Right kidney (tissue), 1 donor: Measurements from ENCODE around the gene UBAC1.

Experiments
- DNase-seq: peaks from one replicate; pipeline ENCODE4 v3.0.0-alpha.2; 2016

Gene UBAC1

GRCh38 chr9:135939351-135940265, 21.6 kb downstream of the UBAC1 start:
- DNase-seq, result no peak

DNA sequence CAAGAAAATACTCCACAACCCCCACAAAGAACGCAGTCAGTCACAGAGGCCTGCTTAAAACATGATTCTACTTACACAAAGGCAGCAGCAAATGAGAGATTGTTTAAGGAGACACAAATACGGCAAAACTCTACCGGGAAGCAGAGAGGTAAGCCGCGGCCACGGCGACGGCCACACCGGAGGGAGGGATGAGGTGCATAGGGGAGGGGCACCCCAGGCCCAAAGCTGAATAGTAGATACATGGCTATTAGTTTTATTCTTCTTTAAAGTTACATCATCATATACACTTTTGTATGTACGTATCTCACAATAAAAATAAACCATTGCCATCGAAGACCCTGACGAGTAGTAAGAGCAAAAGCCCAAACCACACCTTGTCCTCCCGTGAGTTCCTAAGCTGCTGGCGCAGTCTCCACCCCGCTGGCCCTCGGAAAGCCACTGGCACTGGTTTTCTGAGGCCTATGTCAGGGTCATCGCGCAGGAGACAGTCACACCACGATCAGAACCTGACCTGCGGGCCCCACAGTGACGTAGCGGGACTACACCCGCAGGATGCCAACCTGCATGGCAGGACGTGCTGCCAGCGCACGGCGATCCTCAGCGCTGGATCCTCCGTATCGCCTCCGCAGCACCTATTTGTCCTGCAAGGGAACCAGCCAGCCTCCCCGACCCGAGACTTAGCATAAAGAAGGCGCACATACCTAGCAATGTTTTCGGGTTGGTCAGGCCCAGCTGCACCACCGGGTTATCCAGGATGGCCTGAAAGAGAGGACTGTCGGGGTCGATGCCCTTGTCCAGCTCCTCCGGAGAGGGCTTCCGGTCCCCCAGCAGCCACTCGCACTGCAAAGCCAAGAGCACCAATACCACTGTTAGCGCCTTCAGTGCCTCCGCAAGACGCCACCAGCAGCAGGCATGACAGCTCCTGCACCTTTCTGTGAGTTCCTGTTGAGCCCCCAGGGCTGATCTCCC, 23.4 kb downstream of the UBAC1 start:
- DNase-seq, result no peak

GRCh38 chr9:135933114-135933513, 28.1 kb downstream of the UBAC1 start:
- DNase-seq, result no peak

DNA sequence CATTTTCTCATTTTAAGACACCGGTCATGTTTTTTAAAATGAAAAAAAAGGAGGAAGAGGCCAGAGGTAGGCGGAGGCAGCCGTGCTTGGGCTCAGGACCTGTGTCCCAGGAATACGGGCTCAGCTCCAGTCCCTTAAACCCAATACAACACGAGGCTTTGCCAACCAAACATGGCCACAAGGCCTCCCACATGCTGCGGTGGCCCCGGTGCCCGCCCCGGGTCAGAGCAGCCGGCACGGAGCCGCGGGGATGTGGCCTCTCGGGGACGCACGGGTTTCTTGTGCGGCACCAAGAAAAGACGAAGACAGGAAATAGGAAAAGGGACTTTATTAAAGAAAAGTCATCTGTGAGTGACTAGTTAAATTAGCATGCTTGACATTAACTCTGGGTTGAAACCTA, 28.5 kb downstream of the UBAC1 start:
- DNase-seq, result no peak

DNA sequence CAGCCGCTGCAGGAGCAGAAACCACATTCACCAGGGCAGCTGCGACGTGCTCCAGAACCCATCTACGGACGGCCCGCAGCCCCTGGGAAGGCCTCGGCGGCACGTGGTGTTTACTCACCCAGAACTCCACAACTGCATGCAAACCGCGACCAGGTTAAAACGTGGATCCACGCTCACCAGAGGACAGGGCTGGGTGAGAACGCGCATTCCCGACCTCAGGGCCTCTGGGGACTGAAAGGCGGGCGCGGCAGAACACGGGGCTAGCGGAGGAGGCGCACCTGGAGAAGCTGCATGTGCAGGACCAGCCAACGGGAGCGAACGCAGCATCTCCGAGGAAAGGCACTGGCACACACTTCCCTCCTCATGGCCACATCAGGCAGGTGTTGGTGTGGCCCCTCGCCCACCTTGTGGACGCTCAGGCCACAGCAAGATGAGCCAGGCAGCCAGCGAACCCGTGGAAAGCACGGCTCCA, 29.8 kb downstream of the UBAC1 start:
- no peak for DNase-seq

- DNase-seq, result no peak
These were observed 30.5 kb downstream of the UBAC1 start for GRCh38 chr9:135930446-135931345.

- DNase-seq, result no peak
These were observed 31.3 kb downstream of the UBAC1 start for GRCh38 chr9:135929656-135930445.

DNA sequence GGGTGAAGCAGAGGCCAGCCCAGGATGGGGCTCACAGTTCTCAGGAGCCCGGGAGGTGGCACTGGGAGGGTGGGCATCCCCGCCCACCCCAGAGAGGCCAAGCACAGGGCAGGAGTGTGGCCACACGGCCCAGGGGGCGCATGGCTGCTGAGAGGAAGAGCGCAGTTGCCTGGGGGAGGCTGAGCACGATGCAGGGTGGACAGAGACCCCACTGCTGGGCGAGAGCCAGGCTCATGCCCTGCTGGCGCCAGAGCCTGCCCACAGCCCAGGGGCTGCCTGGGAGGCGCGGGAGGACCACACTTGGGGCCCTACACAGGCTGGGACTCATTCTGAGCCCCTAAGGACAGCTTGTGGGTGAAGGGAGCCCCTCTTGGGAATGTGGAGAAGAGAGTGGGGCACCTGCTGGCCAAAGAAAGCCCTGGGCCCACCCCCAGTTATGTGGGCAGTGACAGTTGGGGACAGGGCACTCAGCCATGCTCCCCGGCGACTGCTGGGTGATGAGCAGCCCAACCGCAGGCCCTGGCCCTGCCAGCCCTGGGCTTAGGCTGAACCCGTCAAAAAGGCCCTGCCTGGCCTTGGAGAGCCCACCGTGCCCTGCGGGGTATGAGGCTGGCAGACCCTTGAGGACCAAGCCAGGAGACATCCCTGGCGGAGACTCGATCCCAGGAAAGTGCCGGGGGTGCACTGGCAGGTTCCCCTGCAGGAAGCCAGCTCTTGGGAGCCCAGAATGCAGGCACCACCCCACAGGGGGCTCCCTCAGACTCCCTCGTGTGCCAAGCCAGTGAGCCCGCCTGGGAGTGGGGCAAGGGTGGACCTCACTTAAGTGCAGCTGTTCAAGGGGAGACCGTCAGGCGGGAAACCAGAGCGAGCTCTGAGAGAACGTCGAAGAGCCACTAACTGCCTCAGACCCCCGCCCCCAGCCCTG, 32.2 kb downstream of the UBAC1 start:
- no peak for DNase-seq

DNA sequence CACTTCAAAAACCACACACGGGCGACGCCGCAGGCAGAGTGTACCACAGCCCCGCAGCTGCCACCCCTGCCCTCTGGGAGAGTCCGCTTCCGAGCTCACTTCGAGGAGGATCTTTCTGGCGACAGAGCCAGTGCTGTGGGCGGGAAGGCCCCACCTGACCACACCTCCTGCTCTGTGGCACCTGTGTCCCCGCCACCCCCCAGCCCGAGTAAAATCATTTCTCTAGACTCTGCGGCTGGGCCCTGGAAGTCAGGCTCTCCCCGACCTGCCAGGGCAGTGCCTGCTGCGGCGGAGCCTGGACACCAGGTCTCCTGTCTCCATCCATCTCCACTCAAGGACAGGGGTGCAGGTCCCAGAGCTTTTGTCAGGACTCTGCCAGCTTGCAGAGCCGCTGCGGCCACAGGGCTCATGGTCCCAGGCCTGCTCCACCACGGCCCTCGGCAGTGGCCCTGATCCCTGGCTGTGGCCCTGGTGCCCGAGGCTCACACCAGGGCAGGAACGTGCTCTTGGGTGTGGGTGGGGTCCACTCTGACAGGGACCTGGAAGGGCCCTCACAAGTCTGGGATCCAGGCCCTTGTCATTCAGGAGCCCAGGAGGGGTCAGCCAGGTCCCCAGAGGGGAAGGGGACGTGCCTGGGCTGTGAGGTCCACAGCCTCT, 33.0 kb downstream of the UBAC1 start:
- no peak for DNase-seq

- no peak for DNase-seq
These were observed 33.8 kb downstream of the UBAC1 start for GRCh38 chr9:135927195-135928013.

- no peak for DNase-seq
These were observed 34.6 kb downstream of the UBAC1 start for GRCh38 chr9:135926402-135927194.

GRCh38 chr9:135925496-135926133, 35.6 kb downstream of the UBAC1 start:
- DNase-seq, result no peak

DNA sequence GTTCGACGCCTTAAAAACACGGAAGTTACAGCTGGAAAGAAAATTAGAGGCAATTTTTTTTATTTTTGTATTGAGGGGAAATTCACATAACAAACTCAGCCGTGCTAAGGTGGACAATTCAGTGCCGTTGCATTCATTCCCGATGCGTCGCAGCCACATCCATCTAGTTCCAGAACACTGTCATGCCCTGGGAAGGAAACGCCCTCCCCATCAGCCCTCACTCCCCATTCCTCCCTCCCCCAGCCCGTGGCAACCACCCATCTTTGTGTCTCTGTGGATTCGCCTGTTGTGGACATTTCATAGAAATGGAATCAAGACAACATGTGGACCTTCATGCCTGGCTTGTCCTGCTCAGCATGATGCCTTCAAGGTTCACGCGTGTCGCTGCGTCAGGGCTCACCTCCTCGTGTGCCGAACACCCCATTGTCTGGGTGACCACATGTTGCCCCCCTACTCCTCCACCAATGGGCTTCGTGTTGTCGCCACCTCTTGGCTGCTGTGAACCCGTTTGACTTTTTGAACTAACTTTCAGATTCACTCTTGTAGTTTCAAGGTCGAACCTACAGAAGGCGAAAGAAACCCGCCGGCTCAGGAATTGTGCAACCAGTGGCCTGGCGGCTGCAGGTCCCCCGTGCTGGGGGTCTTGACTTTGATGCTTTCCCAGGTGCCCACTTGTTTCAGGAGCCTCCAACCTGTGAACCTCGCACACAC, 36.4 kb downstream of the UBAC1 start:
- no peak for DNase-seq

GRCh38 chr9:135923508-135923907, 37.7 kb downstream of the UBAC1 start:
- DNase-seq, result no peak

GRCh38 chr9:135921749-135922310, 39.3 kb downstream of the UBAC1 start:
- no peak for DNase-seq

- DNase-seq, result no peak
These were observed 40.1 kb downstream of the UBAC1 start for GRCh38 chr9:135920973-135921585.
